ENCODE data around the gene ITK. TPM values are rescaled to one million over a fixed set of nuclear protein-coding genes. Genes with fewer than 3 reads are reported as not detected.

ITK gene
- total and polyA plus RNA-seq, 2 experiments from 2014 or later = 0.08 TPM; not detected in 1

- Histone ChIP-seq H3K9me2 (ENCODE audit: insufficient read depth) (peaks cover 7% of the 10 kb centered on the region; the same call in 1 of the 2 replicates), H3K4me2 (no peak overlapping the region), H4K20me1 (replicated peaks; ENCODE audit: insufficient read depth) (no peaks in the 10 kb centered on the region), H3K79me2 (replicated peaks; ENCODE audit: insufficient read depth) (no peaks in the 10 kb centered on the region), H2AFZ (no peak overlapping the region), H3K27ac (ENCODE audit: low read depth) (no peak overlapping the region), H3K4me1 (ENCODE audit: insufficient read depth) (no peaks in the 10 kb centered on the region), H3K27me3 (ENCODE audit: insufficient read depth) (no peaks in the 10 kb centered on the region), H3K36me3 (ENCODE audit: insufficient read depth) (no peaks in the 10 kb centered on the region; the same call in 1 of the 2 replicates), H3F3A (replicated peaks; ENCODE audit: low read depth) (no peaks in the 10 kb centered on the region), H3K4me3 (no peak overlapping the region)
- DNase-seq (ENCODE audit: low spot score) = no peak
- Mint-ChIP-seq H3K27me3 (ENCODE audit: insufficient read depth, low read depth, poor library complexity) (peaks cover 5% of the 10 kb centered on the region), H3K9me3 (no peaks in the 10 kb centered on the region), H3K36me3 (ENCODE audit: low read depth) (no peaks in the 10 kb centered on the region), H3K27ac (no peak overlapping the region), H3K4me3 (no peak overlapping the region), H3K4me1 (peaks cover 8% of the 10 kb centered on the region)
- TF ChIP-seq POLR2AphosphoS5 (IDR thresholded peaks at IDR 0.05; ENCODE audit: low read depth) (no peak), JUNB (IDR thresholded peaks at IDR 0.05; ENCODE audit: unreplicated experiment) (no peak), NANOG (IDR thresholded peaks at IDR 0.05; ENCODE audit: borderline replicate concordance) (no peak), ETS1 (IDR thresholded peaks at IDR 0.05) (no peak), CREB1 (CRISPR knock-in tag; IDR thresholded peaks at IDR 0.05; ENCODE audit: low read depth) (no peak), ZNF114 (CRISPR knock-in tag; IDR thresholded peaks at IDR 0.05) (no peak), ZNF331 (CRISPR knock-in tag; IDR thresholded peaks at IDR 0.05; ENCODE audit: low read depth) (no peak), EZH2 (IDR thresholded peaks at IDR 0.05; ENCODE audit: low read depth, unreplicated experiment) (no peak), EZH2phosphoT487 (IDR thresholded peaks at IDR 0.05; ENCODE audit: unreplicated experiment) (no peak), ZNF462 (CRISPR knock-in tag; IDR thresholded peaks at IDR 0.05) (no peak), STAT1 (IDR thresholded peaks at IDR 0.05; ENCODE audit: unreplicated experiment) (no peak)
- TF ChIP-seq, protein P1, sequence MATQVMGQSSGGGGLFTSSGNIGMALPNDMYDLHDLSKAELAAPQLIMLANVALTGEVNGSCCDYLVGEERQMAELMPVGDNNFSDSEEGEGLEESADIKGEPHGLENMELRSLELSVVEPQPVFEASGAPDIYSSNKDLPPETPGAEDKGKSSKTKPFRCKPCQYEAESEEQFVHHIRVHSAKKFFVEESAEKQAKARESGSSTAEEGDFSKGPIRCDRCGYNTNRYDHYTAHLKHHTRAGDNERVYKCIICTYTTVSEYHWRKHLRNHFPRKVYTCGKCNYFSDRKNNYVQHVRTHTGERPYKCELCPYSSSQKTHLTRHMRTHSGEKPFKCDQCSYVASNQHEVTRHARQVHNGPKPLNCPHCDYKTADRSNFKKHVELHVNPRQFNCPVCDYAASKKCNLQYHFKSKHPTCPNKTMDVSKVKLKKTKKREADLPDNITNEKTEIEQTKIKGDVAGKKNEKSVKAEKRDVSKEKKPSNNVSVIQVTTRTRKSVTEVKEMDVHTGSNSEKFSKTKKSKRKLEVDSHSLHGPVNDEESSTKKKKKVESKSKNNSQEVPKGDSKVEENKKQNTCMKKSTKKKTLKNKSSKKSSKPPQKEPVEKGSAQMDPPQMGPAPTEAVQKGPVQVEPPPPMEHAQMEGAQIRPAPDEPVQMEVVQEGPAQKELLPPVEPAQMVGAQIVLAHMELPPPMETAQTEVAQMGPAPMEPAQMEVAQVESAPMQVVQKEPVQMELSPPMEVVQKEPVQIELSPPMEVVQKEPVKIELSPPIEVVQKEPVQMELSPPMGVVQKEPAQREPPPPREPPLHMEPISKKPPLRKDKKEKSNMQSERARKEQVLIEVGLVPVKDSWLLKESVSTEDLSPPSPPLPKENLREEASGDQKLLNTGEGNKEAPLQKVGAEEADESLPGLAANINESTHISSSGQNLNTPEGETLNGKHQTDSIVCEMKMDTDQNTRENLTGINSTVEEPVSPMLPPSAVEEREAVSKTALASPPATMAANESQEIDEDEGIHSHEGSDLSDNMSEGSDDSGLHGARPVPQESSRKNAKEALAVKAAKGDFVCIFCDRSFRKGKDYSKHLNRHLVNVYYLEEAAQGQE (IDR thresholded peaks at IDR 0.05; ENCODE audit: unreplicated experiment) = no peak
- TF ChIP-seq, protein P2, sequence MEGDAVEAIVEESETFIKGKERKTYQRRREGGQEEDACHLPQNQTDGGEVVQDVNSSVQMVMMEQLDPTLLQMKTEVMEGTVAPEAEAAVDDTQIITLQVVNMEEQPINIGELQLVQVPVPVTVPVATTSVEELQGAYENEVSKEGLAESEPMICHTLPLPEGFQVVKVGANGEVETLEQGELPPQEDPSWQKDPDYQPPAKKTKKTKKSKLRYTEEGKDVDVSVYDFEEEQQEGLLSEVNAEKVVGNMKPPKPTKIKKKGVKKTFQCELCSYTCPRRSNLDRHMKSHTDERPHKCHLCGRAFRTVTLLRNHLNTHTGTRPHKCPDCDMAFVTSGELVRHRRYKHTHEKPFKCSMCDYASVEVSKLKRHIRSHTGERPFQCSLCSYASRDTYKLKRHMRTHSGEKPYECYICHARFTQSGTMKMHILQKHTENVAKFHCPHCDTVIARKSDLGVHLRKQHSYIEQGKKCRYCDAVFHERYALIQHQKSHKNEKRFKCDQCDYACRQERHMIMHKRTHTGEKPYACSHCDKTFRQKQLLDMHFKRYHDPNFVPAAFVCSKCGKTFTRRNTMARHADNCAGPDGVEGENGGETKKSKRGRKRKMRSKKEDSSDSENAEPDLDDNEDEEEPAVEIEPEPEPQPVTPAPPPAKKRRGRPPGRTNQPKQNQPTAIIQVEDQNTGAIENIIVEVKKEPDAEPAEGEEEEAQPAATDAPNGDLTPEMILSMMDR (conservative IDR thresholded peaks at IDR 0.05; ENCODE audit: low read depth in 2 of 2) = no peak
- ATAC-seq = no peak
These were observed 79.1 kb downstream of the ITK start for GRCh38 chr5:157259699-157260098.
